SK-N-MC (cell line): ENCODE results near the gene DCST1.

Experiments used
- DNase-seq: peaks from one replicate; pipeline ENCODE4 v3.0.0-alpha.2; 2011; ENCODE audit warnings: low read depth, low spot score
- H3K27ac ChIP-seq: fragments of 200-600 bp; sonication (generic); 2 replicates; pipeline ENCODE4 v1.5.1; 2016; ENCODE audit warnings: mixed run types
- H3K36me3 ChIP-seq: fragments of 200-600 bp; sonication (generic); 2 replicates; pipeline ENCODE4 v1.6.1; 2017; ENCODE audit warnings: antibody characterized with exemption, low read length, mixed read lengths; ENCODE audit not compliant: insufficient read depth
- H3K4me3 ChIP-seq: fragments of 200-600 bp; sonication (generic); 2 replicates; pipeline ENCODE4 v1.5.1; 2016
- H3K9ac ChIP-seq: fragments of 200-600 bp; sonication (generic); 2 replicates; pipeline ENCODE4 v1.8.0; 2017; ENCODE audit warnings: mixed run types, mixed read lengths; ENCODE audit not compliant: insufficient read length
- H3K9me3 ChIP-seq: fragments of 200-600 bp; sonication (generic); 2 replicates; pipeline ENCODE4 v1.6.1; 2017; ENCODE audit warnings: low read depth, mild to moderate bottlenecking, antibody characterized with exemption, low read length, moderate library complexity, mixed read lengths
- EZH2 ChIP-seq: fragments of 200-600 bp; sonication (generic); IDR thresholded peaks from one replicate; pipeline ENCODE4 v1.6.1; 2017; ENCODE audit warnings: antibody characterized with exemption
- FOXP2 ChIP-seq: optimal IDR thresholded peaks from 2 replicates; pipeline ENCODE3; 2011; ENCODE audit warnings: mild to moderate bottlenecking, moderate library complexity; ENCODE audit not compliant: insufficient read depth; ENCODE audit errors: extremely low read length, control extremely low read depth
- POLR2AphosphoS5 ChIP-seq: IDR thresholded peaks from 2 replicates; pipeline ENCODE4 v1.6.1; 2012; ENCODE audit warnings: mild to moderate bottlenecking, low read depth, low read length, borderline replicate concordance

DCST1 gene

DNA sequence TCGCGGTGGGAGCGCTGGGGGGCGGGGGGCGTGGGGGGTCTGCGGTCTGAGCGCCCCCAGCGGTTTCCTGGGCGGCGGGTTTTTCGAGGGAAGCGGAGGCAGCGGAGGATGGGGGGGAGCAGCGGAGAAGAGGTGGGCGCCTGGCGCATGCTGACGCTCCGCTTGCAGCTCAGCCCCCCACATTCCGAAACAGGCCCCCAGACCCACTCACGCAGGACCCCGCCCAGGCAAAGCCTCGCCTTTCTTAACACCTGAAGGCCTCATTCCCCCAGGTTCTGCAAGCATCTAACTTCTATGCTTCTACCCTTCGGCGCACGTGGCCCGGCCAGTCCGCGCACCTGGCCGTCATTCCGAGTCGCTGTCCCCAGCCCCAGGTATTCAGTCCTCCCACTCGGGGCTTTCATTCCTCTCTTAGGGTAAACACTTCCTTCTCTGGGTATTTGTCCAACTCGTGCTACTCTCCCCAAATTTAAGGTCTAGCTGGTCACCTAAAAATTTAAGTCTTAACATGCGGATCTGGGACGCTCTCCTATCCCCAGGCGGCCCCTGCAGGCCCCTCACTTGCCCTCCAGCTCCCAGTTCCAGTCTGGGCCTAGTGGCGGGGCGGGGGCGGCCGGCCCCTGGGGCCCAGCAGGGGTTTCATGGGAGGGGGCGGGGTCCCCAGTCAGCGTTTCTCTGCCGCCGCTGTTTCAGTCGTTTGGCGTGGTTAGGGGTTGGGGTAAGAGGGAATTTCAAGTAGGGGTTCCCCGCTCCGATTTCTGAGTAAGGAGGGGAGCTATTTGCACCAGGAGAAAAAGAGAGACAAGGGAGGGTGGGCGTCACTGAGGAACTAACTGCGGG is 33.8 kb upstream of the DCST1 start:
- peak overlapping the region; percentile 74 for H3K9ac ChIP-seq
- TF ChIP-seq FOXP2, result no peak
- TF ChIP-seq POLR2AphosphoS5, result peak; percentile 71; the same call in 1 of the 2 replicates
- no peak for DNase-seq
- no peaks in the 10 kb centered on the region for H3K36me3 ChIP-seq
- no peaks in the 10 kb centered on the region for H3K9me3 ChIP-seq
- H3K4me3 ChIP-seq, result peak overlapping the region; percentile 95
- H3K27ac ChIP-seq, result peak overlapping the region; percentile 95

DNA sequence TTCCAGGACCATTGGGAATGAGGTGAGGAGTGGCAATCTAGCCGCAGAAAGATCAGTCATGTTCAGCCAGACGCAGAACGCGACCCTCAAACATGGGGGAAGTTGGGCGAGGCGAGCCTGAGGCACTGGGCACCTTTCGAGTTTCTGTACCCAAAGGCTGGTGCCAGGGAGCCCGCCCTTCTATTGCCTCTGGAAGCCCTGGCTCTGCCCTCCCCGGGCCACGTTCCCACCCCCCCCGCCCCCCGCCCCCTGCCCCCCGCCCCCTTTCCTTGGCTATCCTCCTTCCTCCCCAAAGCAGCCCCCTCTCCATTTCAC is 33.3 kb upstream of the DCST1 start:
- no peaks in the 10 kb centered on the region for H3K9me3 ChIP-seq
- peak overlapping the region; percentile 80 for H3K9ac ChIP-seq
- H3K36me3 ChIP-seq, result no peaks in the 10 kb centered on the region
- no peak for DNase-seq
- peak overlapping the region; percentile 95 for H3K4me3 ChIP-seq
- TF ChIP-seq EZH2, result no peak
- no peak for TF ChIP-seq FOXP2
- TF ChIP-seq POLR2AphosphoS5, result no peak
- peak overlapping the region; percentile 96 for H3K27ac ChIP-seq

DNA sequence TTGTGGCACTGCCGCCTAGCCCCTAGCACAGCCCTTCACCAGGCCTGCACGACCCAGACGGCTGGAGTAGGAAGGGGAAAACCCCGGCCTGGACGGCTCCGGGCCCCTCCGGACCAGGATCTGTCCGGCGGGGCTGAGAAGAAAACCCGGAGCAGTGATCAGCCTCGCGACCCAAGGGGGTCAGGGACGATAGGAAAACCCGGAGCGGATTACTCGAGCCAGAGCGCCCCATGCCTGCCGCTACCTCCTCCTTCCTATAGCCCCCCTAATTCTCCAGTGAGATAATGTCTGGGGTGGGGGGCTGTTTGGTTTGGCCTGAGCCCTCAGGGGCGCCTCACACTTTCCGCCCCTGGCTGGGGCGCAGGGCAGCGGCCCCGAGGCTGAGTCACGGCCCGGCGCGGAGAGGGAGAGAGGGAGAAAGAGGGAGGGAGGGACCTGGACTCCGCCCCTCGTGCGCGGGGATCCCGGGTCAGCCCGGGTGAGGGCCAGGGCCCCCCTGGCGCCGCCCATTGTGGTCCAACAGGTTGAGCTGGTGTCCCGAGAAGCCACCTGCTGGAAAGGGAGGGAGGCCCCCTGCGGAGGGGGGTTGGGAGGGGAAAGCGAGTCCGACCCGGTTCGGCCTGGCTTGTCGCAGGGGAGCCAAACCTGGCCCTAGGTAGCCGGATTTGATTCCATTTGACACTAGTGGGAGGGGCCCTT is 32.7 kb upstream of the DCST1 start:
- Histone ChIP-seq H3K9me3 (no peaks in the 10 kb centered on the region), H3K36me3 (no peaks in the 10 kb centered on the region), H3K27ac (peak overlapping the region; percentile 96), H3K9ac (peak overlapping the region; percentile 80), H3K4me3 (peak overlapping the region; percentile 95)
- TF ChIP-seq FOXP2, result no peak
- no peak; the same call in 1 of the 2 replicates for TF ChIP-seq POLR2AphosphoS5
- no peak for TF ChIP-seq EZH2
- no peak for DNase-seq

DNA sequence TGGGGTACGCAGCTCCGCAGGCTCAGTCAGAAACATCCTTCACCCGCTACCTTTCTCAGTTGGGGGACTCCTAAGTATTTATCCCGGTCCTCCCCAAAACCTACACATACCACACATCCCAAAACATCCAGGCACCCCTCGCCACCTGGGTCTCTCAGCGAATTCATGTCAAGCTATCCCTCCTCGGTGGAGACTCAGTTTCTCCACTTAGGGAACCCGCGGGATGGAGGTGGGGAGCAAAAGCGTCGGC is 32.3 kb upstream of the DCST1 start:
- no peak for DNase-seq
- Histone ChIP-seq H3K36me3 (no peaks in the 10 kb centered on the region), H3K9me3 (no peaks in the 10 kb centered on the region), H3K4me3 (peak overlapping the region; percentile 95), H3K27ac (peak overlapping the region; percentile 96), H3K9ac (peak overlapping the region; percentile 9)
- TF ChIP-seq EZH2, result no peak
- TF ChIP-seq POLR2AphosphoS5, result no peak
- TF ChIP-seq FOXP2, result no peak

DNA sequence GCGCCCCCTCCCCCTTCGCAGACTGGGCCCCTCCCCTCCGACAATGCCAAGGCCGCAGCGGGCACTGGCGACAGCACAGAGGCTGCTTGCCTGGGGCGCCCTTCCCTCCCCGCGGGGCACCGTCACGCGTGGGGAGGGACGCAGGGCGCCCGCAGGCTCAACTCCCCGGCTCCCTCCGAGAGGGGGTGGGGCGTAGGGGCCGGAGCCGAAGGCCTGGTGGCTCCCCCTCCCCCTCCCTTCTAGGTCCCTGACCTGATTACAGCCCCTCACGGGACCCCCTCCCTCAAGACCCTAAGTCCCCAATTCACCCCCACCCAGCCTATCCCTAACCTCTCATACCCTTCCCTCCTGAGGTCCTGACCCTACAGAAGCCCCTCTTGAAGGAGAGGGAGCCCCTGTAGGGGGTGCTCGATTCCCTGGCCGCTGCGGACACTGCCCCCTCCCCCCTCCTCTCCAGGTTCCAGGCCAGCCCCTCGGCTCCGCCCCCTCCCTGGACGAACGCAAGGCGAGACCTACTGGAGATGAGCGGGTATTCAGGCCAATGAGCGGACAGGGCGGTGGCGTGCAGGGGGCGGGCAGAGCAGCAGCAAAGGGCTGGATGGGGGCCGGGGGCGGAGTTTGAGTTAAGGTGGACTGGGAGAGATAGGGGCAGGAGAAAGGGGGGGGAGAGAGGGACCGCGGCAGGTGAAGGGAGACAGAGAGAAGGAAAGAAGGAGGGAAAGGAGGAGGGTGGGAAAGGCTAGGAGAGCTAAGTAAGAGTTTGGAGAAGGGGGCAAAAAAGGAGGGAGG is 31.8 kb upstream of the DCST1 start:
- H3K9me3 ChIP-seq, result no peaks in the 10 kb centered on the region
- H3K4me3 ChIP-seq, result peak overlapping the region; percentile 95
- peak overlapping the region; percentile 96 for H3K27ac ChIP-seq
- H3K36me3 ChIP-seq, result no peaks in the 10 kb centered on the region
- peak; percentile 82 for DNase-seq
- TF ChIP-seq FOXP2 (no peak), EZH2 (no peak), POLR2AphosphoS5 (no peak; the same call in 1 of the 2 replicates)
- peak overlapping the region; percentile 9 for H3K9ac ChIP-seq

DNA sequence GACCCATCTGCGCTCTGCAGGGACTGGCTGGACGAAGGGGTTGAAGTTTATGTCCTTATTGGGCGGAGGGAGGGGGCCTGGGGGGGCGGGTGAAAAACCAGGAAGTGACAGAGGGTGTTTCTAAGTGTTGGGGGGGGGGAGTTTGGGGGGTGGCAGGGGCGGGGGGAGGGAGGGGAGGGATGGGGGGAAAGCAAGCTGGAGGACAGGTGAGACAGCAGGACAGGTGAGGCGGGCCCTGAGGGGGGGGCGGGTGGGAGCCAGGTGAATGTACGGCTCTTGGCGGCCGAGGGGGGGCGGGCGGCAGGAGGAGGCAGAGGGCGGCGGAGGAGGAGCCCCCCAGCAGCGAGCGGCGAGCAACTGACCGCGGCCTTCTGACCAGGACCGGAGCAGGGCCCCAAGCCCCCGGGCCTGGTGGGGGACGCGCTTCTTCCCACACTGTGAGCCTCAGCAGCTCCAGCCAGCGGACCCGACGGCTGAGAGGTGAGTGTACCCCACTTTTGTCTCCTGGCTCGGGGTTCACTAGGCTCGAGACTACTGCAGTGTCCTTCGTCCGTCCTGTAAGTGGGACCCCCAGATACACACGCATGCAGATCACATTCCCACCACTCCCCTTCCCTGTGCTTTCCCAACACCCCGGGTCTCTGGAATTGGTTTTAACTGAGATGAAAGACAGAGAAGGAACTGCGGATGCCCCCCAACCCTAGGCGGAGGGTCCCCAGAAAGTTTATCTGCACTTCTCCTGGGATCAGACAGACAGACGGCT is 31.0 kb upstream of the DCST1 start, which contains the start of gene ZBTB7B:
Gene ZBTB7B, plus strand, starts transcription at position 339 of the 763 bp plus-strand sequence. CDS start 11,859 bp downstream, outside the sequence.
- H3K4me3 ChIP-seq, result peak within 1 kb of the TSS; percentile 96
- H3K27ac ChIP-seq, result peak within 1 kb of the TSS; percentile 96
- TF ChIP-seq FOXP2, result no peak
- no peak for TF ChIP-seq EZH2
- no peak for TF ChIP-seq POLR2AphosphoS5
- no peaks in the 10 kb centered on the region for H3K36me3 ChIP-seq
- no peak for DNase-seq
- H3K9ac ChIP-seq, result peak within 1 kb of the TSS; percentile 87
- H3K9me3 ChIP-seq, result no peaks in the 10 kb centered on the region

DNA sequence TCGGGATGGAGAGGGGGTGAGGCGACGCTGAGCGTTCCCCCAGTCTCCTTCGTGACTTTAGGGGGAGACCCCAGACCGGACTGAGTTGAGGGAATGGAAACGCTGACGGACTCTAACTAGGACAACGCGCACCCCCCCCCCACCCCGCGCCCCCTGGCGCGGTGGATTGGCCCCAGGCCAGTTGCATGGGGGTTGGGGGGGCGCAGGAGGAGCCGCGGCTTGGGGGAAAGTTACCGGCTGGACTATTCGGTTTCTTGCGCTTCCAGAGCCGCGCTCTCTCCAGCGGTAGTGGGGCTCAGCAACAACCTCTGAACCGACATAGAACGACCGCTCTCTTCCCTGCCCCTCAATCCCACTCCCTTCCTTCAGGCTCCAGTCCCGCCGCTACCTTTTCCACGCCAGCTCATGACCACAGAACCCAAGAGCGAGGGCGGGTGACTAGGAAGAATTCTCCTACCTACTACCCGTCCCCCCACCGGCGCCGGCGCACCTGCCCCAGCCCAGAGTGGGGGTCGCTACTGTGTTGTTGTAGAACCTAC is 30.3 kb upstream of the DCST1 start:
- peak overlapping the region; percentile 96 for H3K4me3 ChIP-seq
- no peak for DNase-seq
- H3K27ac ChIP-seq, result peak overlapping the region; percentile 96
- H3K9ac ChIP-seq, result peak overlapping the region; percentile 87
- no peaks in the 10 kb centered on the region for H3K36me3 ChIP-seq
- H3K9me3 ChIP-seq, result no peaks in the 10 kb centered on the region
- TF ChIP-seq POLR2AphosphoS5 (peak; percentile 46), FOXP2 (no peak)

DNA sequence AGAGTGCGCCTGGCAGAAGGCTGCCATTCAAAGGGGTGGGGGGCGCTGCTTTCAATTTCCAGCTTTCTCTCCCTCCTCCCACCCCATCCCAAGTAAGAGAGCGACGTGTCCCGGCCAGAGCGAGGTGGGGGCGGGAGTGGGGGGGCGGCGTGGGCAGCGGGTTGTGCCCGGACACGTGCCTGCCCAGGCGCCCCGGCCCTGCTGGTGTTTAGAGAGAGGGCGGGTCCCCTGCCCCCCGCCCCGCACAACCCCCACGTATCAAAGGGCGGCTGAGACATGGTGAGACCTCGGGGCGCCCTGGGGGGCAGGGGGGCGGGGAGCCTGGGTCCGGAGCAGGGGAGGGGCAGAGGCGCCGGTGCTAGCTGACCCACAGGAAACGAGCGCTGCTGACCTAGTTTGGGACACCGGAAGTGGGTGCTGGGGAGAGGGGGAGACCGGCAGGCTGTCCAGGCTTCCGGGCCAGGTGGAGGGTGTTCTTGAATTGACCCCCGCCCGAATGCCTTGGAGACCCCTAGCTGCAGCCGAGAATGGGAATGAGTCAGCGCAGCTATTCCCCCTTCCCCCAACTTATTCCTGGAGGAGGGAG is 29.8 kb upstream of the DCST1 start:
- Histone ChIP-seq H3K27ac (peak overlapping the region; percentile 96), H3K4me3 (peak overlapping the region; percentile 96), H3K9me3 (no peaks in the 10 kb centered on the region), H3K9ac (peak overlapping the region; percentile 87), H3K36me3 (no peaks in the 10 kb centered on the region)
- DNase-seq, result no peak
- TF ChIP-seq POLR2AphosphoS5 (no peak), FOXP2 (no peak), EZH2 (no peak)
